ENCODE results near the gene LEKR1. TPM values are rescaled to one million over a fixed set of nuclear protein-coding genes. Genes with fewer than 3 reads are reported as not detected.
"Not testable (repeated sequence)": the region's sequence is repeated elsewhere in the genome, so short reads cannot be mapped to it uniquely, and the experiment has no call there.

LEKR1 gene
- total RNA-seq, 1 experiment from 2014 or later = 1.4 TPM

- no peak for DNase-seq (ENCODE audit: low read depth)
Measured at GRCh38 chr3:156836701-156837100, 10.5 kb downstream of the LEKR1 start.

- DNase-seq (ENCODE audit: low read depth) = peak; percentile 39
Measured at GRCh38 chr3:156837115-156837514, 11.0 kb downstream of the LEKR1 start.

GRCh38 chr3:156838035-156838434 lies 11.9 kb downstream of the LEKR1 start:
- no peak for DNase-seq (ENCODE audit: low read depth)

GRCh38 chr3:156840826-156841689 lies 14.9 kb downstream of the LEKR1 start:
- DNase-seq (ENCODE audit: low read depth) = no peak

- no peak for DNase-seq (ENCODE audit: low read depth)
Measured at GRCh38 chr3:156843071-156843808, 17.1 kb downstream of the LEKR1 start.

- no peak for DNase-seq (ENCODE audit: low read depth)
Measured at GRCh38 chr3:156847752-156848448, 21.7 kb downstream of the LEKR1 start.

GRCh38 chr3:156859578-156859977 lies 33.4 kb downstream of the LEKR1 start:
- DNase-seq (ENCODE audit: low read depth) = no peak

GRCh38 chr3:156860873-156861272 lies 34.7 kb downstream of the LEKR1 start:
- no peak for DNase-seq (ENCODE audit: low read depth)

- no peak for DNase-seq (ENCODE audit: low read depth)
Measured at GRCh38 chr3:156862338-156862737, 36.2 kb downstream of the LEKR1 start.

GRCh38 chr3:156865732-156866131 lies 39.6 kb downstream of the LEKR1 start:
- DNase-seq (ENCODE audit: low read depth) = peak; percentile 5

- DNase-seq (ENCODE audit: low read depth) = no peak
Measured at GRCh38 chr3:156867174-156867573, 41.0 kb downstream of the LEKR1 start.

- DNase-seq (ENCODE audit: low read depth) = no peak
Measured at GRCh38 chr3:156867920-156868319, 41.8 kb downstream of the LEKR1 start.

GRCh38 chr3:156873906-156874305 lies 47.8 kb downstream of the LEKR1 start:
- DNase-seq (ENCODE audit: low read depth) = no peak

GRCh38 chr3:156879491-156879890 lies 53.3 kb downstream of the LEKR1 start:
- not testable (repeated sequence) for DNase-seq (ENCODE audit: low read depth)

GRCh38 chr3:156885761-156886160 lies 59.6 kb downstream of the LEKR1 start:
- no peak for DNase-seq (ENCODE audit: low read depth)

GRCh38 chr3:156888176-156888575 lies 62.0 kb downstream of the LEKR1 start:
- no peak for DNase-seq (ENCODE audit: low read depth)

GRCh38 chr3:156888576-156888975 lies 62.4 kb downstream of the LEKR1 start:
- no peak for DNase-seq (ENCODE audit: low read depth)

GRCh38 chr3:156892701-156893100 lies 66.5 kb downstream of the LEKR1 start:
- peak; percentile 28 for DNase-seq (ENCODE audit: low read depth)

- DNase-seq (ENCODE audit: low read depth) = not testable (repeated sequence)
Measured at GRCh38 chr3:156895374-156895773, 69.2 kb downstream of the LEKR1 start.

- not testable (repeated sequence) for DNase-seq (ENCODE audit: low read depth)
Measured at GRCh38 chr3:156897851-156898250, 71.7 kb downstream of the LEKR1 start.

- DNase-seq (ENCODE audit: low read depth) = no peak
Measured at GRCh38 chr3:156898296-156898880, 72.2 kb downstream of the LEKR1 start.

GRCh38 chr3:156899951-156900350 lies 73.8 kb downstream of the LEKR1 start:
- DNase-seq (ENCODE audit: low read depth) = no peak

All from Daoy (cell line).